ENCODE results near the gene SPTBN1.

The SPTBN1 gene

GRCh38 chr2:54704688-54705605 is 248.8 kb downstream of the SPTBN1 start:
- no peak for DNase-seq (ENCODE audit: low read depth in 2 of 2)

DNA sequence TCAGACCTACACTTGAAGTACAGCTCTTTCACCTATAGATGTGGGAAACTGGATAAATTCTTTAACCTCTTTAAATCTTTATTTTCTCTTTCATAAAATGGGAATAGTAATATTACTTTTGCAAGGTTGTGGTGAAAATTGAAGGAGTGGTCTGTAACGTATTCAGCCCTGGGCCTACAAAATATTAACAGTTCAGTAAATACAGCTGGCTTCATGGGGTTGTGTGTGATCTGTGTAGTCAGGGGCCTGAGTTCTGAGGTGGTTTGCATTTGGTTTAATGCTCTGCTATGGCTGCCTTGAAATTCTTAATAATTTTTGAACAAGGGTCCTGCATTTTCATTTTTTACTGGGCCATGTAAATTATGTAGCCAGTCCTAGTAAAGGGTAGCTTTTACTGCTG is 250.5 kb downstream of the SPTBN1 start:
- no peak for DNase-seq (ENCODE audit: low read depth in 2 of 2)

DNA sequence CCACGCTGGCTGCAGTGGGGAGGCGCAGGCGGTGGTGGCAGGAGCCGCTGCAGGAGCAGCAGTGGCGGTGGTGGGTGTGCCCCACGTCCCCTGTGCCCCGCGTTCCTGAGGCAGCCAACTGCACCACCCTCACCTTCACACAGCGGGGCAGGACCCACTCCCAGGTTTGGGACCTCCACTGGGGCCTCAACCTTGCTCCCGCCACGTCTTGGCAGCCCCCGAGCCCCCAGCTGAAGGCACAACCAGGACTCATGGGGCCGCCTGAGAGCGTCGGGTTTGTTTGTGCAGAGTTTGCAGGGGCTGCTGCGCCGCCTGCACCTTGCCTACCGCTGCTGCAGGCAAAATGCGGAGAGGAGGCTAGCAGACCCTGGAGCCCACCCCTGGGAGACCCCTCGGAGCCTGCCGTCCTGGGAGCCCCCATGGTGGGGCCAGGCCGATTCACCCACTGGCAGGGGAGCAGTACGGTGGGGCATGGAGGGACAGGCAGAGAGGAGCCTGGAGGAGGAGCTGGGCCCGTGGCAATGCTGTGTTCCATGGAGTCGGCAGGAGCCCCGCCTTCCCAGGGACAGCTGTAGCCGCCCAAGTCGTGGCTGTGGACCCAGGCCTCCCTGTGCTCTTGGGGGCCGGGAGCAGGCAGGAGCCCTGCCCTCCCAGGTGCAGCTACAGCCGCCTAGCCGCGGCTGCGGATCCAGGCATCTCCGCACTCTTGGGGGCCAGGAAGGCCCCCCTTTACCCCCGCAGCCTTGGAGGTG is 252.6 kb downstream of the SPTBN1 start:
- DNase-seq (ENCODE audit: low read depth in 2 of 2), result no peak

- no peak for DNase-seq (ENCODE audit: low read depth in 2 of 2)
Measured at GRCh38 chr2:54709336-54709809, 253.2 kb downstream of the SPTBN1 start.

DNA sequence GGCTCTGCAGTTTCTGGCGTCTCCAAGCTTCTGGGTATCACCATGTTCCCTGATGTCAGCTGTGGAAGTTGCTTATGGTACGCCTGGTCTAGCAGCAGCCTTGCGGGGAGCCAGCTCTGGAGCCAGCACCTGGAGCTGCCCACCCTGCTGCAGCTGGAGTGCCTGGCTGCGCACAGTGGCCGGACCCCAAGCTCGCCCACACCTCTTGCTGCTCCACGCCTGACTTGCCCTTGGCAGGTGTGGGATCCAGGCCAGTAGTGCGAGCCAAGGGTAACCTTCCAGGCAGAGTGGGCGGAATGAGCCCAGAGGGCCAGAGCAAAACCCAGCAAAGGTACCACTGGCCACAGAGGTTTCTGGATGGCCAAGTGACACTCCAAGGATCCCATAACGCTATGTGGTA is 254.1 kb downstream of the SPTBN1 start:
- DNase-seq (ENCODE audit: low read depth in 2 of 2), result no peak

DNA sequence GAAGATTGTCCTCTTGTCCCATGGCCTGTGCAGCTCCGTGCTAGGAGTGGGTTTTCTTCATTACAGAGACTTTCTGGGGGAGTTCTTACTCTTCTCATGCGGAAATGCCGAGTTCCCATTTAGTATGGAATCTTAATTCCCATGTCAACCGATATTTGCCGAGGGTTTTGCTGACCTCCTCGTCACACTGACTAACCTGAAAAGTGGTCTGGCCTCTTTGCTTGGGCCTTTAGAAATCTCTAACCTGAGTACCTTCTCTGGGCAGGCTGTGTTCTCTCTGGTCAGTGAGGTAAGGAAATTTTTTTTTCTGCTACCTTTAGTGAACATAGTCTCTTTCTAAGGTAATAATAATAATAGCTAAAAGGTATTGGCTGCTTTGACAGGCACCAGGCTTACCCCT is 256.4 kb downstream of the SPTBN1 start:
- DNase-seq (ENCODE audit: low read depth in 2 of 2), result no peak

GRCh38 chr2:54714996-54715395 is 258.9 kb downstream of the SPTBN1 start:
- DNase-seq (ENCODE audit: low read depth in 2 of 2), result no peak

DNA sequence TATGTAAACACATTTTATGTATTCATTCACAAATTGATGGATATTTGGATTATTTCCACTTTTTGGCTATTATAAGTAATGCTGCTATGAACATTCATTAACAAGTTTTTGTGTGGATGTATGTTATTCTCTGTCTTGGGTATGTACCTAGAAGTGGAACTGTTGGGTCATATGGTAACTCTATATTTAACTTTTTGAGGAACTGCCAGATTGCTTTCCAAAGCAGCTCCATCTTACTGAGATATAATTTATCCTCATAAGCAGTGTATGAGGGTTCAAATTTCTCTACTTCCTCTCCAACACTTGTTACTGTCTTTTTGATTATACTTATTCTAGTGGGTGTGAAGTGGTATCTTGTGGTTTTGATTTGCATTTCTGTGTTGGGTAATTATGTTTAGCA is 260.2 kb downstream of the SPTBN1 start:
- DNase-seq (ENCODE audit: low read depth in 2 of 2), result no peak

DNA sequence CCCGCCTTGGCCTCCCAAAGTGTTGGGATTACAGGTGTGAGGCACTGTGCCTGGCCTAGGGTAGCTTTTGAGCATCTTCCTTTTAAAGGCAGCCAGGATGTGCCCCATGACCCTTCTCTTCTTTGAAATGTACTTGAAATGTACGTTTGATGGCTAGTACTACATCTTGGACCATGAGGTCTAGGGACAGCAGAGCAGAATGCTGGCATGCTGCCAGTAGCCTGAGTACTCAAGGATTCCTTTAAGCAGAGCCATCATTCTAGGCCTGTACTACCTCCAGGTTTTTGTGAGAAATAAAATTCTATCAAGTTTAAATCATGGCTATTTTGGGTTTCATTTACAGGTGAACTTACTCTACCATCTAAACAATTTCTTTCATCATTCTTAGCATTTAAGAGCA is 264.4 kb downstream of the SPTBN1 start:
- DNase-seq (ENCODE audit: low read depth in 2 of 2), result no peak
